ENCODE results near the gene EVL. TPM values are rescaled to one million over a fixed set of nuclear protein-coding genes. Genes with fewer than 3 reads are reported as not detected.

EVL gene
- total and polyA plus RNA-seq, 4 donors: 54.5 to 99.9 (median 78.2) TPM

- no peak overlapping the region for H3K9ac ChIP-seq (ENCODE audit: insufficient read depth in 1 of 2, low read length in 2 of 2)
- TF ChIP-seq CTCF (IDR thresholded peaks at IDR 0.05; ENCODE audit: control extremely low read depth, extremely low read depth): no peak
- no peak for DNase-seq
- H3K27me3 ChIP-seq (ENCODE audit: control insufficient read depth in 3 of 3, insufficient read depth in 3 of 3, low read length in 2 of 3): no peaks in the 10 kb centered on the region
- no peak for ATAC-seq (ENCODE audit: insufficient read depth, low FRiP score)
- H3K4me1 ChIP-seq (ENCODE audit: control insufficient read depth in 5 of 5, insufficient read depth in 5 of 5, low read length in 5 of 5): peaks cover 0 to 17% (median 0%) of the 10 kb centered on the region in 5 donors
- peaks cover 0 to 2% (median 0%) of the 10 kb centered on the region in 4 donors for H3K9me3 ChIP-seq (ENCODE audit: control insufficient read depth in 4 of 4, insufficient read depth in 3 of 4, low read length in 3 of 4)
- no peak overlapping the region for H3K27ac ChIP-seq (ENCODE audit: low read depth in 1 of 2, low read length in 1 of 2)
- WGBS, 2 donors: 90 to 92% methylated on average over 9 of the region's 9 CpGs
- H3K36me3 ChIP-seq (ENCODE audit: control insufficient read depth in 4 of 4, insufficient read depth in 4 of 4, low read length in 4 of 4): peaks cover 0 to 41% (median 9%) of the 10 kb centered on the region in 4 donors
- H3K4me3 ChIP-seq: no peak overlapping the region
These were observed 69.9 kb downstream of the EVL start for GRCh38 chr14:100135073-100135472.

GRCh38 chr14:100135784-100136183 is 70.6 kb downstream of the EVL start:
- WGBS, 2 donors: 91 to 96% methylated on average over 5 of the region's 5 CpGs
- Histone ChIP-seq H3K4me3 (no peak overlapping the region), H3K27me3 (ENCODE audit: control insufficient read depth in 3 of 3, insufficient read depth in 3 of 3, low read length in 2 of 3) (no peaks in the 10 kb centered on the region), H3K4me1 (ENCODE audit: control insufficient read depth in 5 of 5, insufficient read depth in 5 of 5, low read length in 5 of 5) (peaks cover 0 to 17% (median 3%) of the 10 kb centered on the region in 5 donors), H3K9me3 (ENCODE audit: control insufficient read depth in 4 of 4, insufficient read depth in 3 of 4, low read length in 3 of 4) (peaks cover 0 to 1% (median 0%) of the 10 kb centered on the region in 4 donors), H3K9ac (ENCODE audit: insufficient read depth in 1 of 2, low read length in 2 of 2) (no peak overlapping the region), H3K36me3 (ENCODE audit: control insufficient read depth in 4 of 4, insufficient read depth in 4 of 4, low read length in 4 of 4) (peaks cover 0 to 35% (median 9%) of the 10 kb centered on the region in 4 donors), H3K27ac (ENCODE audit: low read depth in 1 of 2, low read length in 1 of 2) (no peak overlapping the region)
- TF ChIP-seq CTCF (IDR thresholded peaks at IDR 0.05; ENCODE audit: control extremely low read depth, extremely low read depth): no peak
- no peak for ATAC-seq (ENCODE audit: insufficient read depth, low FRiP score)
- no peak for DNase-seq

DNA sequence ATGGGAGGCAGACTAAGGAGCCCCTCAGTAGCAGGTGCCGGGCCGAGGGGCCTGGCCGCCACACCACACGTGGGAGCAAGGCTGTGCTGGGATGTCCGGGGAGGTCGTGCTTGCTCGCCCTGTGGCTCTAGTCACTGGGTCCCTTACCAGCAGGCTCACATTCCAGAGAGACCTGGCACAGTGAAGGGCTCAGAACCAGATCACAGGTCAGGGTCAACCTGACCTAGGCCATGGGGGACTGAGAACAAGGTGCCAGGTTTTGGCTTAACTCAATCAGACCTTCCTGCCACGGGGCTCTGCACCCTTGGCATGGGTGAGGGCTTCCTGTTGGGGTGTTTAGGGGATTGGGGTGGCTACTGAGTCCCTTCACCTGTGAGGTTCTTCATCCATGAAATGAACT is 72.0 kb downstream of the EVL start:
- DNase-seq (no peak), ATAC-seq (ENCODE audit: insufficient read depth, low FRiP score) (no peak)
- Histone ChIP-seq H3K9ac (ENCODE audit: insufficient read depth in 1 of 2, low read length in 2 of 2) (no peak overlapping the region), H3K9me3 (ENCODE audit: control insufficient read depth in 4 of 4, insufficient read depth in 3 of 4, low read length in 3 of 4) (no peaks in the 10 kb centered on the region), H3K27me3 (ENCODE audit: control insufficient read depth in 3 of 3, insufficient read depth in 3 of 3, low read length in 2 of 3) (no peaks in the 10 kb centered on the region), H3K4me3 (no peak overlapping the region), H3K27ac (ENCODE audit: low read depth in 1 of 2, low read length in 1 of 2) (no peak overlapping the region), H3K36me3 (ENCODE audit: control insufficient read depth in 4 of 4, insufficient read depth in 4 of 4, low read length in 4 of 4) (peaks cover 0 to 37% (median 9%) of the 10 kb centered on the region in 4 donors), H3K4me1 (ENCODE audit: control insufficient read depth in 5 of 5, insufficient read depth in 5 of 5, low read length in 5 of 5) (peaks cover 0 to 28% (median 13%) of the 10 kb centered on the region in 5 donors)
- TF ChIP-seq CTCF (IDR thresholded peaks at IDR 0.05; ENCODE audit: control extremely low read depth, extremely low read depth): no peak
- WGBS, 2 donors: 93 to 94% methylated on average over 8 of the region's 8 CpGs

Data from lung (tissue), 12 donors.